HAP-1 (cell line): Measurements from ENCODE around the gene PIGV.

Experiments
- DNase-seq, 2 experiments: peaks; one replicate each; pipeline ENCODE4 v3.0.0-alpha.2; 2016 to 2020; ENCODE audit warnings: low spot score in 2 of 2
- H3K27me3 ChIP-seq: fragments of 250-450 bp; sonication (Bioruptor Pico); 2 replicates; pipeline ENCODE4 v1.5.1; 2020; ENCODE audit warnings: low read depth, mild to moderate bottlenecking, moderate library complexity
- H3K36me3 ChIP-seq: fragments of 250-450 bp; sonication (Bioruptor Pico); replicated peaks from 2 replicates; pipeline ENCODE4 v1.5.1; 2020; ENCODE audit warnings: mild to moderate bottlenecking
- H3K4me1 ChIP-seq: fragments of 250-450 bp; sonication (Bioruptor Pico); 2 replicates; pipeline ENCODE4 v1.5.1; 2020; ENCODE audit warnings: mild to moderate bottlenecking
- H3K4me3 ChIP-seq: fragments of 250-450 bp; sonication (Bioruptor Pico); 2 replicates; pipeline ENCODE4 v1.5.1; 2020; ENCODE audit warnings: mild to moderate bottlenecking, moderate library complexity
- H3K9me3 ChIP-seq: fragments of 250-450 bp; sonication (Bioruptor Pico); 2 replicates; pipeline ENCODE4 v1.5.1; 2020; ENCODE audit warnings: mild to moderate bottlenecking, moderate library complexity
- in situ Hi-C: fragments of 300-500 bp; cut with MboI; formaldehyde crosslinking; loops from 3 replicates; pipeline ENCODE4 v1.14.3; 2020; ENCODE audit warnings: low sequenced_read_pairs, inconsistent platforms, mixed read lengths

Gene PIGV

DNA sequence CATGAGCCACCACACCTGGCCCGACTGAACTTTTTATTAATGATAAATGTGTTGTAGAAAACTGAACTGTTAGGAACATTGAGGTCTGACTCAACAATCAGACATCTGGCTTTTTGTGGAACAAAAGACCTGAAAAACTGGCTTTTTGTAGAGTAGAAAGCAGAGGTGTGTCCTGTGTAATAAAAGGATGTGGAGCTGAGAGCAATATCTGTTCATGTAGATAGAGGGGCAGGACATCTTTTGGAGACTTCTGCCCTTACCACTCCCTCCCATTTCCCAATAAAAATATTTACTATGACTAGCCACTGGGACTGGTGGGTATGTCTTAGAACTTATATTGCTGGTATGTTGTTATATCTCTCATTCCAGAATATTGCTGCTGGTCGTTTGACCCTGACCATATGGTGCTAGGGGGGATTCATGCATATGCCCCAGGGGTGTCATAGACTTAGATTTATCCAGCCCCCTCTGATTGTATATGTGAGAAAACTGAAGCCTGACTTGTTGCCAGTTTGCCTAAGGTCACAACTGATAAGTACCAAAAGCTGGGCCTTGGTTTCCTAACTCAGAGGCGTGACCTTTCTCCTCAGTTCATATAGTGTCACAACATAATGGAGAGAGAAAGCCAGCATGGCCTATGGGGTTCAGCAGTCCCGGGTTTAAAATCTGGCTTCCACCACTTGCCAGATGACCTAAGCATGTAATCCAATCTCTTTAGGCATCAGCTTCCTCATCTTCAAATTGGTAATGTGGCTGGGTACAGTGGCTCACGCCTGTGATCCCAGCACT is 33.5 kb upstream of the PIGV start:
- peaks cover 76% of the 10 kb centered on the region for H3K36me3 ChIP-seq

DNA sequence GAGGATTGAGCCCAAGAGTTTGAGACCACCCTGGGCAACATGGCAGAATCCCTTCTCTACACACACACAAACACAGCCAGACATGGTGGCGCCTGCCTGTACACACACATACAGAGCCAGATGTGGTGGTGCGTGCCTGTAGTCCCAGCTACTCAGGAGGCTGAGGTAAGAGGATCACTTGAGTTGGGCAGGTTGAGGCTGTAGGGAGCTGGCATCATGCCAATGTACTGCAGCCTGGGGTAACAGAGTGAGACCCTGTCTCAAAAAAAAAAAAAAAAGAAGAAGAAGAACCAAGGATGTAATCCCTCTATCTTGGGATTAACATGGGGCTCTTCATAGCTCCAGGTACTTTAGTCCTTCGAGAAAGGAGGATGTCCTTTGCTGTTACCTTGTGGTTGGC is 29.4 kb upstream of the PIGV start:
- Histone ChIP-seq H3K36me3 (peaks cover 81% of the 10 kb centered on the region), H3K4me3 (no peak overlapping the region), H3K27me3 (no peaks in the 10 kb centered on the region), H3K4me1 (no peaks in the 10 kb centered on the region), H3K9me3 (no peaks in the 10 kb centered on the region)
- in situ Hi-C loops, result no loop called here
- DNase-seq, result no peak

More for the DNA sequence above, 33.5 kb upstream of the PIGV start:
- no peaks in the 10 kb centered on the region for H3K9me3 ChIP-seq
- no peaks in the 10 kb centered on the region for H3K4me1 ChIP-seq
- H3K27me3 ChIP-seq, result no peaks in the 10 kb centered on the region
- in situ Hi-C loops, result no loop called here
- no peak overlapping the region for H3K4me3 ChIP-seq
- no peak for DNase-seq

DNA sequence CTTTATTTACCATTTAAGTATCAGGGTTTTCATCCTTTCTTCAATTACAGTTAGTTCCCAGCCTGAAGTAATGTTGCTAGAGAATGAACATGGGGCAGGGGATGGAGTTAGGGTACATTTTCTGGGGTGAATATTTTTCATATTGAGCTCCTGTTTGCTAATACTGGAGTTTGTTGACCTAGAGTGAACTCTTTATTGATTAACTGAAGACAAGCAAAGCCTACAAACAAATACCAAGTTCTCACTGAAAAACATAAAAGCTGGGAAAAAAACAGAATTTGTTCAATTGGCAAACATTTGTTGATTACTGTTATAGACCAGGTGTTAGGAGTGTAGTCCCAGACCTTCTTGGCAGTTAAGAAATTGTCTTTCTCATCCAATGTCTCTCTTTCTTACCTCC is 28.2 kb upstream of the PIGV start:
- H3K27me3 ChIP-seq, result no peaks in the 10 kb centered on the region
- H3K4me1 ChIP-seq, result no peaks in the 10 kb centered on the region
- no peaks in the 10 kb centered on the region for H3K9me3 ChIP-seq
- H3K4me3 ChIP-seq, result no peak overlapping the region
- no peak for DNase-seq
- in situ Hi-C loops, result no loop called here
- peaks cover 80% of the 10 kb centered on the region for H3K36me3 ChIP-seq

DNA sequence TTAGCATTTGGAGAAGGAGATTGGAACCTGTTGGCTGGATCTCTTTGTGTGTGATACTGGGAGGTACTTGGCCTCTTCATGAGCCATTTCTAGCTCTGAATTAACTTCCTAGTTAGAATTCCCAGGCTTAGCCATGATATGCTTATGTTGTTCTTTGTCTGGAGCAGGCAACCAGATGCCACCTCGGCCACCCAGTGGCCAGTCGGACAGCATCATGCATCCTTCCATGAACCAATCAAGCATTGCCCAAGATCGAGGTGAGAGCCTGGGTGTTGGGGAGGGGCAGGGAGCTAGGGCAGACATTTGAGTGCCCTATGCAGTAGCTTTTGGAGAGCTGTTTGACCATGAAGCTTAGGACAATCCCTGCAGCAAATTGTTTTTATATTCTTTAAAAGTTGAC is 26.5 kb upstream of the PIGV start:
- Histone ChIP-seq H3K27me3 (no peaks in the 10 kb centered on the region), H3K4me1 (no peaks in the 10 kb centered on the region), H3K4me3 (no peak overlapping the region), H3K9me3 (no peaks in the 10 kb centered on the region), H3K36me3 (peaks cover 88% of the 10 kb centered on the region)
- in situ Hi-C loops, result no loop called here
- DNase-seq, result no peak

DNA sequence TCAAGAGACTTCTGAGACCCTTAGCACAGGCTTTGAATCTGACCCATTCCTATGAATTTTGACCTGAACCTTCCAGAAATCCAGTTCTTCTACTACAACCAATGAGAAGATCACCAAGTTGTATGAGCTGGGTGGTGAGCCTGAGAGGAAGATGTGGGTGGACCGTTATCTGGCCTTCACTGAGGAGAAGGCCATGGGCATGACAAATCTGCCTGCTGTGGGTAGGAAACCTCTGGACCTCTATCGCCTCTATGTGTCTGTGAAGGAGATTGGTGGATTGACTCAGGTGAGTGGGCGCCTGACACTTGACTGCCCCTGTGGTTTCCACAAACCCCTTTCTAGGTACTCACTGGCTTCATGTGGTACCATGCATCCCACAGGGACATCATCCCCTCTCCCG is 20.0 kb upstream of the PIGV start:
- Histone ChIP-seq H3K36me3 (peaks cover 99% of the 10 kb centered on the region), H3K9me3 (no peaks in the 10 kb centered on the region), H3K4me3 (no peak overlapping the region), H3K27me3 (no peaks in the 10 kb centered on the region), H3K4me1 (no peaks in the 10 kb centered on the region; the same call in 1 of the 2 replicates)
- in situ Hi-C loops, result no loop called here
- no peak for DNase-seq

DNA sequence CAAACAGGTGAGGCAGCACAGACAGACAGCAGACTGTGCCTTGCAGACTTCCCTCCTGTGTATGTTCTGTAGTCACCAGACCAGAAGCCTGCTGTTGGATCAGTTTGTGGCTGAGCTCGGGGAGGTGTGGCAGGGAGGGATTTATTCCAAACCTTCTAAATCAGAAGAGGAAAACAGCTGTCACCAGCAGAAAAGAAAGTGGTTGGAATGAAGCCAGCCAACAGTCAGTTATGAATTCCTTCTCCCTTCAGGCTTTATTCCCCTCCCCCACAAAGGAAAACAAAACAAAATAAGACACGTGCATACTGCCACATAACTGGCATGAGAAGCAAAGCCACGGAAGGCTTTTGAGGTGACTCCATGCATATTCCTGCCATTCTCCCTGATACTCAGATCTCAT is 19.0 kb upstream of the PIGV start:
- no peaks in the 10 kb centered on the region for H3K27me3 ChIP-seq
- no peak for DNase-seq
- H3K36me3 ChIP-seq, result peaks cover 99% of the 10 kb centered on the region
- in situ Hi-C loops, result no loop called here
- H3K9me3 ChIP-seq, result no peaks in the 10 kb centered on the region
- no peak overlapping the region for H3K4me3 ChIP-seq
- H3K4me1 ChIP-seq, result no peaks in the 10 kb centered on the region; the same call in 1 of the 2 replicates

DNA sequence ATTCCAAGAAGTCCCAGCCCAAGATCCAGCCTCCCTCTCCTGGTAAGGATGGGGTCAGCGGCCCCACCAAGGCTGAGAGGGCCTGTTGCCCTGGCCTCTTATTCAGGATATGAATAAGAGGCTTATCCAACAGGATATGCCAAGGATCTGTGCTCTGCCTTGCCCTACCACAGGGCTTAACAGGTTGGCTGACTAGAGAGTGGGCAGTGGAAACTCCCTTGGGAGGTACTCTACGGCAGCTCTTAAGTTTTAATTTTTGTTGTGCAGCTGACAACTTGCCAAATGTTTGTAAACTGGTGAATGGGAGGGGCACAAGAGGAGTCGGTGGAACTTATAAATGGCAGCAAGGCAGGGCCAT is 16.5 kb upstream of the PIGV start:
- in situ Hi-C loops, result no loop called here
- Histone ChIP-seq H3K4me1 (no peaks in the 10 kb centered on the region; the same call in 1 of the 2 replicates), H3K9me3 (no peaks in the 10 kb centered on the region), H3K4me3 (no peak overlapping the region), H3K36me3 (peaks cover 97% of the 10 kb centered on the region), H3K27me3 (no peaks in the 10 kb centered on the region)
- DNase-seq, result no peak

GRCh38 chr1:26771643-26772321 is 16.0 kb upstream of the PIGV start:
- no peaks in the 10 kb centered on the region; the same call in 1 of the 2 replicates for H3K4me1 ChIP-seq
- H3K4me3 ChIP-seq, result no peak overlapping the region
- peaks cover 97% of the 10 kb centered on the region for H3K36me3 ChIP-seq
- in situ Hi-C loops, result no loop called here
- no peaks in the 10 kb centered on the region for H3K9me3 ChIP-seq
- peak; percentile 26 to 63 for DNase-seq
- no peaks in the 10 kb centered on the region for H3K27me3 ChIP-seq

- Histone ChIP-seq H3K4me3 (no peak overlapping the region), H3K4me1 (no peaks in the 10 kb centered on the region; the same call in 1 of the 2 replicates), H3K9me3 (no peaks in the 10 kb centered on the region), H3K27me3 (no peaks in the 10 kb centered on the region), H3K36me3 (peaks cover 97% of the 10 kb centered on the region)
- no peak for DNase-seq
- in situ Hi-C loops, result no loop called here
Measured at GRCh38 chr1:26772687-26773086, 15.1 kb upstream of the PIGV start.

DNA sequence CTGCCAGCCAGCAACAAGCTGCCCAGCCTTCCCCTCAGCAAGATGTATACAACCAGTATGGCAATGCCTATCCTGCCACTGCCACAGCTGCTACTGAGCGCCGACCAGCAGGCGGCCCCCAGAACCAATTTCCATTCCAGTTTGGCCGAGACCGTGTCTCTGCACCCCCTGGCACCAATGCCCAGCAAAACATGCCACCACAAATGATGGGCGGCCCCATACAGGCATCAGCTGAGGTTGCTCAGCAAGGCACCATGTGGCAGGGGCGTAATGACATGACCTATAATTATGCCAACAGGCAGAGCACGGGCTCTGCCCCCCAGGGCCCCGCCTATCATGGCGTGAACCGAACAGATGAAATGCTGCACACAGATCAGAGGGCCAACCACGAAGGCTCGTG is 13.3 kb upstream of the PIGV start:
- Histone ChIP-seq H3K4me3 (no peak overlapping the region), H3K36me3 (peaks cover 95% of the 10 kb centered on the region), H3K4me1 (no peaks in the 10 kb centered on the region), H3K27me3 (no peaks in the 10 kb centered on the region), H3K9me3 (no peaks in the 10 kb centered on the region)
- in situ Hi-C loops, result no loop called here
- DNase-seq, result no peak

DNA sequence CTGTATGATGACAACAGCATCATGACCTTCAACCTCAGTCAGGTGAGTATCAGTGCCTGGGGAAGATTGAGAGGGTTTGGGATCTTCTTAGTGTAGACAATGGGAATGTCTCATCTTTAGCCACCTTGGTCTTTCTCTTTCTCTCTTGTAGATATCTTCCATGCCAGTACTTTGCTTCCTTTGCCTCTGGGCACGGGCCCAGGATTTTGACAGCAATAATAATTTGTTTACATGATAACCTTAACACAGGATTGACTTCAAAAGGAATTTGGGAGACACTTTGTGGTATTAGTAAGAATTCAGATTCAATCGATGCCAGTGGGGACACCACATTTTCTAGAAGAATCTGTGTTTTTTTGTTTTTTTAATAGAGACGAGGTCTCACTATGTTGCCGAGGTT is 12.1 kb upstream of the PIGV start:
- H3K36me3 ChIP-seq, result peaks cover 95% of the 10 kb centered on the region
- H3K4me1 ChIP-seq, result no peaks in the 10 kb centered on the region
- no peak overlapping the region for H3K4me3 ChIP-seq
- no peaks in the 10 kb centered on the region for H3K9me3 ChIP-seq
- in situ Hi-C loops, result no loop called here
- DNase-seq, result no peak
- no peaks in the 10 kb centered on the region for H3K27me3 ChIP-seq

DNA sequence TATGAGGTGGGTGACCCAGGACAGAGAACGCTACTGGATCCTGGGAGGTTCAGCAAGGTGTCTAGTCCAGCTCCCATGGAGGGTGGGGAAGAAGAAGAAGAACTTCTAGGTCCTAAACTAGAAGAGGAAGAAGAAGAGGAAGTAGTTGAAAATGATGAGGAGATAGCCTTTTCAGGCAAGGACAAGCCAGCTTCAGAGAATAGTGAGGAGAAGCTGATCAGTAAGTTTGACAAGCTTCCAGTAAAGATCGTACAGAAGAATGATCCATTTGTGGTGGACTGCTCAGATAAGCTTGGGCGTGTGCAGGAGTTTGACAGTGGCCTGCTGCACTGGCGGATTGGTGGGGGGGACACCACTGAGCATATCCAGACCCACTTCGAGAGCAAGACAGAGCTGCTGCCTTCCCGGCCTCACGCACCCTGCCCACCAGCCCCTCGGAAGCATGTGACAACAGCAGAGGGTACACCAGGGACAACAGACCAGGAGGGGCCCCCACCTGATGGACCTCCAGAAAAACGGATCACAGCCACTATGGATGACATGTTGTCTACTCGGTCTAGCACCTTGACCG is 8.6 kb upstream of the PIGV start:
- no peaks in the 10 kb centered on the region for H3K9me3 ChIP-seq
- peaks cover 85% of the 10 kb centered on the region for H3K36me3 ChIP-seq
- in situ Hi-C loops, result no loop called here

DNA sequence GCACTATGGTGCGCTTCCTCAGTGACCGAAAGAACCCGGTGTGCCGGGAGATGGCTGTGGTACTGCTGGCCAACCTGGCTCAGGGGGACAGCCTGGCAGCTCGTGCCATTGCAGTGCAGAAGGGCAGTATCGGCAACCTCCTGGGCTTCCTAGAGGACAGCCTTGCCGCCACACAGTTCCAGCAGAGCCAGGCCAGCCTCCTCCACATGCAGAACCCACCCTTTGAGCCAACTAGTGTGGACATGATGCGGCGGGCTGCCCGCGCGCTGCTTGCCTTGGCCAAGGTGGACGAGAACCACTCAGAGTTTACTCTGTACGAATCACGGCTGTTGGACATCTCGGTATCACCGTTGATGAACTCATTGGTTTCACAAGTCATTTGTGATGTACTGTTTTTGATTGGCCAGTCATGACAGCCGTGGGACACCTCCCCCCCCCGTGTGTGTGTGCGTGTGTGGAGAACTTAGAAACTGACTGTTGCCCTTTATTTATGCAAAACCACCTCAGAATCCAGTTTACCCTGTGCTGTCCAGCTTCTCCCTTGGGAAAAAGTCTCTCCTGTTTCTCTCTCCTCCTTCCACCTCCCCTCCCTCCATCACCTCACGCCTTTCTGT is 7.3 kb upstream of the PIGV start:
- Histone ChIP-seq H3K27me3 (no peaks in the 10 kb centered on the region), H3K4me1 (peaks cover 11% of the 10 kb centered on the region), H3K9me3 (no peaks in the 10 kb centered on the region), H3K36me3 (peaks cover 73% of the 10 kb centered on the region), H3K4me3 (no peak overlapping the region)
- no peak for DNase-seq
- in situ Hi-C loops, result no loop called here

More for the DNA sequence above, 8.6 kb upstream of the PIGV start:
- DNase-seq, result no peak
- H3K27me3 ChIP-seq, result no peaks in the 10 kb centered on the region
- peaks cover 8% of the 10 kb centered on the region for H3K4me1 ChIP-seq
- no peak overlapping the region for H3K4me3 ChIP-seq
